ENCODE measurements around the gene MZB1. TPM values are rescaled to one million over a fixed set of nuclear protein-coding genes. Genes with fewer than 3 reads are reported as not detected.
"Not testable (repeated sequence)": the region's sequence is repeated elsewhere in the genome, so short reads cannot be mapped to it uniquely, and the experiment has no call there.

The MZB1 gene
- polyA plus RNA-seq, 2 of the 4 experiments (the other 2 are of a cell fraction), result 0.09 TPM; not detected in 1

GRCh38 chr5:139390639-139391569 is 1.2 kb upstream of the MZB1 start (continued):
- TF ChIP-seq HOXB13 (CRISPR knock-in tag; IDR thresholded peaks at IDR 0.05; ENCODE audit: low read depth) (no peak), ZSCAN20 (CRISPR knock-in tag; IDR thresholded peaks at IDR 0.05) (no peak), CBX8 (IDR thresholded peaks at IDR 0.05) (no peak), ZC3H11A (IDR thresholded peaks at IDR 0.05) (no peak)

GRCh38 chr5:139388198-139388821 is 1.4 kb downstream of the MZB1 start:
- Histone ChIP-seq H3K4me1 (peaks cover 65% of the 10 kb centered on the region), H3K9me3 (no peaks in the 10 kb centered on the region), H3K4me2 (peak overlapping the region; percentile 80), H3K27ac (peak overlapping the region; percentile 70 to 87), H3K4me3 (peak overlapping the region; percentile 28)
- FAIRE-seq (no peak), ATAC-seq (peak in 1 of 2 experiments; percentile 6; a peak in 1 of 6 replicates), DNase-seq (ENCODE audit: low read depth in 1 of 2, low spot score in 1 of 2) (peak; percentile 64 to 66)
- 6% methylated on average over 8 of the region's 8 CpGs for WGBS (ENCODE audit: missing lambda C conversion rate)
- TF ChIP-seq SREBF2 (IDR thresholded peaks at IDR 0.05) (no peak), ESRRA (IDR thresholded peaks at IDR 0.05; ENCODE audit: borderline replicate concordance, low read length) (0 out of 2 replicates have a peak, but pooled peaks have one; percentile 22), POLR2A (IDR thresholded peaks at IDR 0.05; ENCODE audit: low read length) (0 out of 2 replicates have a peak, but pooled peaks have one; percentile 31), USF2 (IDR thresholded peaks at IDR 0.05) (no peak), JUNB (IDR thresholded peaks at IDR 0.05) (no peak), NR3C1 (IDR thresholded peaks at IDR 0.05) (no peak), HES2 (IDR thresholded peaks at IDR 0.05) (no peak), NPAS2 (CRISPR knock-in tag; IDR thresholded peaks at IDR 0.05; ENCODE audit: borderline replicate concordance) (no peak), CBX2 (IDR thresholded peaks at IDR 0.05; ENCODE audit: borderline replicate concordance, low read depth) (no peak)
- ChIA-PET POLR2A (interaction anchor here (1.0 kb wide), 1 partner anchor 14 kb away, joined by 3 read pairs; no protein-coding TSS in a partner anchor), CTCF (interaction anchor here (1.1 to 2.9 kb wide), 5 partner anchors 8 to 125 kb away, joined by 3 to 9 read pairs (median 3); partner anchors contain the start of gene PAIP2)

GRCh38 chr5:139387611-139388197 is 2.0 kb downstream of the MZB1 start:
- no peak for FAIRE-seq
- DNase-seq (ENCODE audit: low read depth in 1 of 2, low spot score in 1 of 2), result no peak
- CTCF ChIA-PET, result interaction anchor here (1.1 to 2.9 kb wide), 5 partner anchors 8 to 126 kb away, joined by 3 to 9 read pairs (median 3); partner anchors contain the start of gene PAIP2
- 80% methylated on average over 10 of the region's 10 CpGs for WGBS (ENCODE audit: missing lambda C conversion rate)
- Histone ChIP-seq H3K9me3 (no peaks in the 10 kb centered on the region), H3K27ac (peak overlapping the region; percentile 70 to 87), H3K4me1 (peaks cover 67% of the 10 kb centered on the region), H3K4me3 (peak overlapping the region; percentile 28; the same call in 1 of the 3 replicates), H3K4me2 (peak overlapping the region; percentile 80)
- no peak for ATAC-seq
- TF ChIP-seq ATOH8 (CRISPR knock-in tag; IDR thresholded peaks at IDR 0.05; ENCODE audit: low read depth), result no peak
- TF ChIP-seq PBX3 (IDR thresholded peaks at IDR 0.05), result no peak
- no peak for TF ChIP-seq JUN (IDR thresholded peaks at IDR 0.05)
- no peak for TF ChIP-seq BHLHE40 (IDR thresholded peaks at IDR 0.05; ENCODE audit: low read depth, low read length)
- TF ChIP-seq MAZ (IDR thresholded peaks at IDR 0.05; ENCODE audit: borderline replicate concordance, low read depth, low read length), result no peak
- TF ChIP-seq EP300 (IDR thresholded peaks at IDR 0.05), result no peak
- no peak for TF ChIP-seq MYC (IDR thresholded peaks at IDR 0.05; ENCODE audit: borderline replicate concordance, low read length)
- POLR2A ChIA-PET, result interaction anchor here (1.0 kb wide), 1 partner anchor 14 kb away, joined by 3 read pairs; no protein-coding TSS in a partner anchor

- ATAC-seq; FAIRE-seq; H3K9me3 ChIP-seq; H3K4me3 ChIP-seq; H3K27ac ChIP-seq; H3K4me2 ChIP-seq; DNase-seq (ENCODE audit: low read depth in 1 of 2, low spot score in 1 of 2); POLR2A ChIA-PET: not testable (repeated sequence)
- peaks cover 74% of the 10 kb centered on the region for H3K4me1 ChIP-seq
- 90% methylated on average over 10 of the region's 10 CpGs for WGBS (ENCODE audit: missing lambda C conversion rate)
- CTCF ChIA-PET, result interaction anchor here (1.3 to 2.9 kb wide), 4 partner anchors 7 to 98 kb away, joined by 3 to 9 read pairs (median 3); partner anchors contain the start of gene PAIP2
These were observed 2.8 kb downstream of the MZB1 start for GRCh38 chr5:139386956-139387355.
